RWPE2 (cell line): ENCODE results near the gene KRT6A.

Experiments used
- ATAC-seq: fragments of 200-7000 bp; cut with Tn5 transposase; 3 replicates; pipeline ENCODE4 v1.9.1; 2021; ENCODE audit warnings: low read depth
- DNase-seq: peaks from one replicate; pipeline ENCODE4 v3.0.0-alpha.2; 2020; ENCODE audit warnings: low spot score
- H3K27ac ChIP-seq: fragments of 450-650 bp; 2 replicates; pipeline ENCODE4 v1.5.1; 2017; ENCODE audit warnings: mild to moderate bottlenecking; ENCODE audit not compliant: poor library complexity, severe bottlenecking
- H3K27me3 ChIP-seq: fragments of 250-450 bp; sonication (Bioruptor Pico); 2 replicates; pipeline ENCODE4 v1.5.1; 2021; ENCODE audit warnings: mild to moderate bottlenecking, moderate library complexity; ENCODE audit not compliant: insufficient read depth, poor library complexity, severe bottlenecking
- H3K36me3 ChIP-seq: fragments of 250-450 bp; sonication (Bioruptor Pico); 2 replicates; pipeline ENCODE4 v1.5.1; 2020; ENCODE audit warnings: low read depth, mild to moderate bottlenecking, moderate library complexity
- H3K4me1 ChIP-seq: fragments of 250-450 bp; sonication (Bioruptor Pico); 2 replicates; pipeline ENCODE4 v1.5.1; 2021; ENCODE audit warnings: mild to moderate bottlenecking, moderate library complexity; ENCODE audit not compliant: insufficient read depth, poor library complexity, severe bottlenecking
- H3K4me3 ChIP-seq: fragments of 250-450 bp; sonication (Bioruptor Pico); 2 replicates; pipeline ENCODE4 v1.5.1; 2021; ENCODE audit warnings: mild to moderate bottlenecking, moderate library complexity; ENCODE audit not compliant: severe bottlenecking
- H3K9me3 ChIP-seq: fragments of 250-450 bp; sonication (Bioruptor Pico); 2 replicates; pipeline ENCODE4 v1.5.1; 2021; ENCODE audit warnings: mild to moderate bottlenecking, moderate library complexity; ENCODE audit not compliant: severe bottlenecking
- CTCF ChIP-seq: fragments of 450-650 bp; IDR thresholded peaks from one replicate; pipeline ENCODE4 v1.5.1; 2017; ENCODE audit warnings: mild to moderate bottlenecking, moderate library complexity; ENCODE audit not compliant: poor library complexity, severe bottlenecking

The KRT6A gene

GRCh38 chr12:52523824-52524223 lies 30.8 kb upstream of the KRT6A start:
- DNase-seq (peak; percentile 89), ATAC-seq (peak; percentile 15)
- H3K27ac ChIP-seq, result peak overlapping the region; percentile 99
- no peaks in the 10 kb centered on the region for H3K27me3 ChIP-seq
- no peak overlapping the region for H3K4me3 ChIP-seq
- H3K36me3 ChIP-seq, result peaks cover 13% of the 10 kb centered on the region
- no peaks in the 10 kb centered on the region for H3K9me3 ChIP-seq
- no peak for TF ChIP-seq CTCF
- H3K4me1 ChIP-seq, result peaks cover 55% of the 10 kb centered on the region

GRCh38 chr12:52522346-52523011 lies 29.4 kb upstream of the KRT6A start:
- Histone ChIP-seq H3K4me3 (peak overlapping the region; percentile 3), H3K4me1 (peaks cover 55% of the 10 kb centered on the region), H3K36me3 (peaks cover 27% of the 10 kb centered on the region), H3K27me3 (no peaks in the 10 kb centered on the region), H3K9me3 (no peaks in the 10 kb centered on the region), H3K27ac (peak overlapping the region; percentile 99)
- peak; percentile 17 for ATAC-seq
- TF ChIP-seq CTCF, result no peak
- DNase-seq, result peak; percentile 75

DNA sequence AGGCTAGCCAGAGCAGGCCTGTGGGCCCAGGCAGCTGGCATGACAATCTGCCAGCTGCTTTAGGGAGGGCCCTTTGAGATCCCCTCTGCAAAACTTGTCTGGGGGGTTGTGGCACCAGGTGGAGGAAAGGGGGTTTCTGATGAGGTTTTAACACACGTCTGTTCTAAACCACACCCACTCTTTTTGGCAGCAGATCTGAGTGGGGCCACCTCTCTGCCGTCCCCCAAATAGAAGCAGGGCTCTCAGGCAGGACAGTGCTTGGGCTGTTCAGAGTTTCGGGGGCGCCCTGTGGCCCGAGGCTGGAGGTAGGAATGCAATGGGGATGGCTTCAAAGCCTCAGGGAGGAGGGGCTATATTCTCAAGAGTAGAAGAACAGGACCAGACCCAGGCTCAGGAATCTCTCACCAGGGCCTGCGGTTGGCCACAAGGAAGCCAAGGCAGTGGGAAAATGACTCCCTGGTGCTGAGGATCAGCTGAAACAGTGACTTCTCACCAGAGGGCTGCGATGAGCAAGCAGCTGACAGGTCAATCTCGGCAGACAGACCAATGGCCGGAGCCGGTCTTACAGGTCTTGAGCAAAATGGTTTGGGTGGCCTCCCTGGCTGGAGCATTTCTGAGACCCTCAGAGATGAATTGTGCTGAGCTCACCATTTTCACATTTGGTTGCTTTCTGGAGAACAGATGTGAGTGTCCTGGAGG lies 28.7 kb upstream of the KRT6A start:
- Histone ChIP-seq H3K27ac (peak overlapping the region; percentile 99), H3K9me3 (no peaks in the 10 kb centered on the region), H3K4me1 (peaks cover 63% of the 10 kb centered on the region), H3K36me3 (peaks cover 34% of the 10 kb centered on the region), H3K27me3 (no peaks in the 10 kb centered on the region), H3K4me3 (peak overlapping the region; percentile 3)
- ATAC-seq, result peak; percentile 9
- peak; percentile 81 for DNase-seq
- TF ChIP-seq CTCF, result no peak

DNA sequence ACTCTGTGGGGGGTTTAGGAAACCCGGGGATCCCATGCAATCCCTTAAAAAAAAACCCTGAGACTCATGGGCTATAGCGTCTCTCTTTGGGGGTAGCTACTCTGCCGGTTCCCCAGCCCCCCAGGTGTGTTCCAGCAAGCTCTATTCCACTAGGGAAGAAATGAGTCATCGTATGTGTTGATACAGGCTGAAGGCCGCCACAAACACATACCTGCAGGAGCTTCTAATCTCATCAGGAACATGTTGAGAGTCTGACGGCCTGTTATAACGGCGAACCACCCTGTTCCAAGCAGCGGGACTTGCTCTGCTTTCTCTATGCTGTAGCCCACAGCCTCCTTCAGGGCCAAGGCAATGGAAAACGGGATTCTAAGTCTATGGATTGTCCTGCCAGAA lies 28.1 kb upstream of the KRT6A start:
- H3K36me3 ChIP-seq, result peaks cover 40% of the 10 kb centered on the region
- no peak for TF ChIP-seq CTCF
- H3K27ac ChIP-seq, result peak overlapping the region; percentile 99
- no peaks in the 10 kb centered on the region for H3K27me3 ChIP-seq
- peak overlapping the region; percentile 79 for H3K4me3 ChIP-seq
- peaks cover 65% of the 10 kb centered on the region for H3K4me1 ChIP-seq
- no peaks in the 10 kb centered on the region for H3K9me3 ChIP-seq
- ATAC-seq, result peak; percentile 34
- DNase-seq, result peak; percentile 90
